Measurements from ENCODE around the gene TPP1.
A peak's percentile ranks its signal among the peaks of the same experiment; 100 is the strongest.

TPP1 gene

DNA sequence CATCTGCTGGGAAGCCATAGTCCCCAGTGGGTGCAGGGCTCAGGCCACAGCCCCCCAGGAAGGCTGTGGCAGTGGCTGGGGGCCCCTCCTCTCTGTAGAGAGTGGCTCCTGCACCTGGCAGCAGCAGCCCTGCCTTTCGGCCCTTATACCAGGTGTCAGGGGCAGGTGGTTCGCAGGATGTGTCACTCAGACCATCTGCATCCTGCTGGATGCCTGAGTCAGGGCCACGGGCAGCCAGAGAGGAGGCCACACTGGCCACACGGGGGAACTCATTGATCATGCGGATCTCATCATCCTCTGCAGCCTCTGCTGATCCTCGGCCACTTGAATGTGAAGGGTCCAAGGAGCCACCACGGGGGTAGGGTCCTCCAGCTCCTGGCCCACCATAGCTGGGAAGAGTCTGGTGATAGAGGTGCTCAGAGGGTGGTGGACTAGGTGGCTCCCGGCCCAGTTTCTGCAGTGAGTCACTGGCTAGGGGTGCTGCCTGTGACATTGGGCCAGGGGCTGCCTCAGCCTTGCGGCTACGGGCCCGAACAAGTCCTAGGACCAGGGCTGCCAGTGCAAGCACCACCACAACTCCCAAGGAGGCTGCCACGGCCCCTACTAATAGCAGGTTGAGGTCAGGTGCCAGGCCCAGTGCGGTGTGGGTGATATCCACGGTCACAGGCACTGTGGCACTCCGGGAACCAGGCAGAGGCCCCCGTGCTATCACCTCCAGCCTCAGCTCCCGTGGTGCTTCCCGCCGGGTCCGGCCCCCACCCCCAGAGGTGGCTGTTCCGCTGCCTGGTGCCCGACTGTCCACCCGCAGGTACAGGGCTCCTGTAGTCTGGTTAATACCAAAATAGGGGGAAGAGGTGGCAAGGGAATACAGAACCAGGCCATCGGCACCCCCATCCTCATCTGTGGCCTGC, 3.3 kb upstream of the TPP1 start:
- no peak for DNase-seq (ENCODE audit: low read depth)
- no peak overlapping the region for H3K4me3 ChIP-seq (ENCODE audit: low read depth, low read length)
- TF ChIP-seq MYC (IDR thresholded peaks at IDR 0.05; ENCODE audit: low read depth, low read length): no peak

DNA sequence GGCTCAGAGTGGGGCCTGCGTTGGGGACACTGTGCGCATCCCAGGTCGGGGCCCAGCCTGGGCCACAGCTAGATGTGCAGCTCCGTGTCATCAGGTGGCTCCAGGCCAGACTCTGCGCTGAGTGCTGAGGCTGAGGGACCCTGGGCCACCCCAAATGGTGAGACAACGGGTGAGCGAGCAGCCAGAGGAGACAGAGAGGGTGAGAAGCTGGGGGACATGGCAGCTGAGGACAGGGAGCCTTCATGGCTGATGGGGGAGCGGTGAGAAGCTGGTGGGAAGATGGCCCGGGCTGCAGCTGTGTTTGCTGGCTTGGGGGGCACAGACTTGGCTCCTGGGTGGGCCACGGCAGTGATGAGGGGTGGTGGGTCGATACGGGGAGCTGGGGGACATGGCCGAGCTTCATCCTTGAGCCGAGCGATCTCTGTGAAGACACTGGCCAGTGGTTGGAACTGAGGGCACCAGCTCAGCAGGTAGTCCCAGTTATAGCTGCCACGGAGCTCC, 2.5 kb upstream of the TPP1 start:
- no peak overlapping the region for H3K4me3 ChIP-seq (ENCODE audit: low read depth, low read length)
- DNase-seq (ENCODE audit: low read depth): no peak
- TF ChIP-seq, protein P1, sequence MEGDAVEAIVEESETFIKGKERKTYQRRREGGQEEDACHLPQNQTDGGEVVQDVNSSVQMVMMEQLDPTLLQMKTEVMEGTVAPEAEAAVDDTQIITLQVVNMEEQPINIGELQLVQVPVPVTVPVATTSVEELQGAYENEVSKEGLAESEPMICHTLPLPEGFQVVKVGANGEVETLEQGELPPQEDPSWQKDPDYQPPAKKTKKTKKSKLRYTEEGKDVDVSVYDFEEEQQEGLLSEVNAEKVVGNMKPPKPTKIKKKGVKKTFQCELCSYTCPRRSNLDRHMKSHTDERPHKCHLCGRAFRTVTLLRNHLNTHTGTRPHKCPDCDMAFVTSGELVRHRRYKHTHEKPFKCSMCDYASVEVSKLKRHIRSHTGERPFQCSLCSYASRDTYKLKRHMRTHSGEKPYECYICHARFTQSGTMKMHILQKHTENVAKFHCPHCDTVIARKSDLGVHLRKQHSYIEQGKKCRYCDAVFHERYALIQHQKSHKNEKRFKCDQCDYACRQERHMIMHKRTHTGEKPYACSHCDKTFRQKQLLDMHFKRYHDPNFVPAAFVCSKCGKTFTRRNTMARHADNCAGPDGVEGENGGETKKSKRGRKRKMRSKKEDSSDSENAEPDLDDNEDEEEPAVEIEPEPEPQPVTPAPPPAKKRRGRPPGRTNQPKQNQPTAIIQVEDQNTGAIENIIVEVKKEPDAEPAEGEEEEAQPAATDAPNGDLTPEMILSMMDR (IDR thresholded peaks at IDR 0.05; ENCODE audit: low read depth, low read length): no peak

DNA sequence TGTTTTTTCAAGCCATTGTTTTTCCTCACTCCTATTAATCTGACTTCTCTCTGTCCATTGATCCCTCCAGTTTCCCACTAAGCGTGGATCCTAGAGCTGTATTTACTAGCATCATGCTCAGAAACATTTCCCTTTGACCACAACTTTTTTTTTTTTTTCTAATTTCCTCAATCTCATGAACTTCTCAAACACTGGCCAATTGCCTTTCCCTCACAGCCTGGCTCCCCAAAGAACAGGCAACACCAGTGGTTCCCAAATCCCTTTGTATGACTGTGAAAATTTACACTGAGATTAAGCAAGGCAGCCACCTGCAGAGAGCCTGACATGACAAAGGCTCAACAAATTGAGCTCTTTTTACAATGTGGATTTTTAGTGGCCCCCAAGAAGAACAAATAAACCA, 1.4 kb upstream of the TPP1 start:
- no peak overlapping the region for H3K4me3 ChIP-seq (ENCODE audit: low read depth, low read length)
- TF ChIP-seq POLR2A (IDR thresholded peaks at IDR 0.05; ENCODE audit: extremely low read depth, insufficient read length): no peak
- TF ChIP-seq, protein P1 (IDR thresholded peaks at IDR 0.05; ENCODE audit: low read depth, low read length): no peak
- no peak for TF ChIP-seq MYC (IDR thresholded peaks at IDR 0.05; ENCODE audit: low read depth, low read length)
- TF ChIP-seq, protein P2, sequence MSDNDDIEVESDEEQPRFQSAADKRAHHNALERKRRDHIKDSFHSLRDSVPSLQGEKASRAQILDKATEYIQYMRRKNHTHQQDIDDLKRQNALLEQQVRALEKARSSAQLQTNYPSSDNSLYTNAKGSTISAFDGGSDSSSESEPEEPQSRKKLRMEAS (IDR thresholded peaks at IDR 0.05; ENCODE audit: low read depth, low read length): no peak
- DNase-seq (ENCODE audit: low read depth): no peak

DNA sequence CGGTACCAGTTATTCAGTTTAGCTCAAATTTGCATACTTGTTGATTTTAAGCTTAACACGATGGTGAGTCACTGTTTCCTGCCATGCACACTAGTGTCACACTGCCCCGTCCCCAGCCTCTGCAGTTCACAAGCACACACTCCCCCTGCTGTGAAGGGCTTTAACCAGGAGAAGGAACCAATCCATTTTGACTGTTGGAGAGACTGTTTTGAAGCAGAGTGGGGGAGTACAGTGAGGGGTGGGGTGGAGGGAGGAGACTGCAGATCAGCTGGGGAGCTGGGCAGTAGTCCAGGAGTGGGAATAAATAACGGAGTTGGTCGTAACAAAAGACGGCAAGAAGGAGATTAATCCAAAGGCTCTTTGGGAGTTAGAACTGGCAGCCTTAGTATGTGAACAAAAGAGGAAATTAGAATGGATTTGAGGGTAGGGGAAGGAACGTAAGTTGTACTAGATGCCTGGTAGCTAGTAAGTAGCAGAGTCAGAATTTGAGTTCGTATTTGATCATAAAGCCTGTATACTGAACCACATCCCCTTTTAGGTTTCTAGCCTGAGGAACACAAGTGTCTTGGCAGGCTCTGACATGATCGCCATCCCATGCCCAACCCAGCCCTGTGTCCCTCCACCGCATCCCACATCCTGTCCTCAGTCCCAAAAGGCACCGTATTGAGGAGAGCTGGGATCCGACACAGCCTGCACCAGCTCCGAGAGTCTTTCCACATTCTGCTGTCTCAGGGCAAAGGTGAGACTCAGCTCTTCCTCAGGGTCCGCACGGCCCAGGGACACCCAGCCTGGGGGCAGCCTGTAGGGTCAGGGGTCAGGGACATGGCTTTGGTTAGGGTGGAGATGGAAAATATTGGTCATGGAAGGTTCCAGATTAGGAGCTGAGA, 862 bp downstream of the TPP1 start:
- peak; percentile 98 for DNase-seq (ENCODE audit: low read depth)
- TF ChIP-seq MYC (IDR thresholded peaks at IDR 0.05; ENCODE audit: low read depth, low read length): no peak; the same call in 1 of the 2 replicates
- TF ChIP-seq, protein P2 (IDR thresholded peaks at IDR 0.05; ENCODE audit: low read depth, low read length): peak; percentile 79
- TF ChIP-seq, protein P1 (IDR thresholded peaks at IDR 0.05; ENCODE audit: low read depth, low read length): no peak
- H3K4me3 ChIP-seq (ENCODE audit: low read depth, low read length): peak overlapping the region; percentile 99

DNA sequence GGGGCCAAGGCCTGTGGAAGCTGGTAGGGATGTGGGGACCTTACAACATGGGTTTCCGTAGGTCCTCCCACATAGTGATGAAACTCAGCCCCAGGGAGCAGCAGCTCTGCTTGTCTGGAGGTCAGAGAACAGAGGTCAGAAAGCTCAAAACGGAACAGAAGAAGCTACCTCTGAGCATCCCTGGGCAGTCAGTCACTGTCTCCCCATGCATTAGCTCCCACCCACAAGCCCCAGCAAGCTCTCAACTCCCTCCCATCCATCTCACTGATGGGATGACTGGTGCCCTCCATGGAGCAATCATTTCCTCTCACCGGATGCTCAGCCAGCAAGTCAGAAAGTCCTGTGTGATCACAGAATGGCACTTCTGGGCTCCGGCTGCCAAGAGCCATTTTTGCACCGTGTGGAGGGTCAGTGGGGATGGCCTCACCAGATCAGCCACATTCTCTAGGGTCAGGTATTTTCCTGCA, 1.9 kb downstream of the TPP1 start:
- peak; percentile 96 for DNase-seq (ENCODE audit: low read depth)
- TF ChIP-seq POLR2A (IDR thresholded peaks at IDR 0.05; ENCODE audit: extremely low read depth, insufficient read length) (peak; percentile 39), MYC (IDR thresholded peaks at IDR 0.05; ENCODE audit: low read depth, low read length) (peak; percentile 61)
- TF ChIP-seq, protein P1 (IDR thresholded peaks at IDR 0.05; ENCODE audit: low read depth, low read length): no peak
- TF ChIP-seq, protein P2 (IDR thresholded peaks at IDR 0.05; ENCODE audit: low read depth, low read length): peak; percentile 55
- peak overlapping the region; percentile 99 for H3K4me3 ChIP-seq (ENCODE audit: low read depth, low read length)

DNA sequence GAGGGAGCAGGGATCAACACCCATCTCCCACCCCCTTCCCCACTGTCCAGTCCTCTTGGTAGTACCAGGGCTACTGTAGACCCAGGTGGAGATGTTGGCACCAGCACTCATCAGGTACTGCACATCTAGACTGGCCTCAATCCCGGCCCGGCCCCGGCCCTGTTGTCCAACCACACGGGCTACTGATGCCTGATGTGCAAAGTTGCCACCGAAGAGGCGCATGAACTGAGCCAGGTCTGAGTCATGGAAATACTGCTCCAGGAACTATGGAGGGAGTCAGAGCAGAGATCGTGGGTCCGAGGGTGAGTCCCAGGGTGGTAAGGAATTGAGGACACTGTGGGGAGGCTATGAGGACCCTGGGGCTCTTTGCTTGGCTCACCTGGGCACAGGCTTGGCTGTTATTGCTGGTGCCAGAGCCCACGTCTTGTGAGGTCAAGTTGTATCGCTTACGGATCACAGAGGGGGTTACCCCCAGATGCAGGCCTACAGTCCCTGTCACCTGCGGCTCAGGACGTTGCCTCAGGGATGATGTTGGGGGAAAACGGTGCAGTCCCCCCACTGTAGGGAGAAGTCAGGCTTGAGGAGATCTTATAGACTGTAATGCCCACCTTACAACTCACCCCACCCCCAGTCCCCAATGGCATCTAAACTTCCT, 2.5 kb downstream of the TPP1 start:
- peak overlapping the region; percentile 99 for H3K4me3 ChIP-seq (ENCODE audit: low read depth, low read length)
- TF ChIP-seq, protein P1 (IDR thresholded peaks at IDR 0.05; ENCODE audit: low read depth, low read length): no peak
- TF ChIP-seq POLR2A (IDR thresholded peaks at IDR 0.05; ENCODE audit: extremely low read depth, insufficient read length) (no peak), MYC (IDR thresholded peaks at IDR 0.05; ENCODE audit: low read depth, low read length) (no peak)
- TF ChIP-seq, protein P2 (IDR thresholded peaks at IDR 0.05; ENCODE audit: low read depth, low read length): no peak
- no peak for DNase-seq (ENCODE audit: low read depth)

Measured in NB4 (cell line).